Prostate gland (tissue), 2 donors: ENCODE measurements around the gene NEDD9. TPM values are rescaled to one million over a fixed set of nuclear protein-coding genes. Genes with fewer than 3 reads are reported as not detected.

Experiments used
- DNase-seq: peaks from one replicate; pipeline ENCODE4 v3.0.0-alpha.2; 2019; ENCODE audit warnings: low spot score
- H3K27ac ChIP-seq, 2 donors: fragments of 200-600 bp; sonication (generic); 2 replicates each; pipeline ENCODE4 v1.5.1; 2017 to 2019
- H3K27me3 ChIP-seq: fragments of 200-600 bp; sonication (generic); replicated peaks from 2 replicates; pipeline ENCODE4 v1.5.1; 2019; ENCODE audit not compliant: insufficient read depth
- H3K36me3 ChIP-seq, 2 donors: fragments of 200-600 bp; sonication (generic); 1 replicate in 1 of 2; 2 replicates in 1 of 2; pipeline versions ENCODE4 v1.5.1 to v1.8.1; 2017 to 2019
- H3K4me1 ChIP-seq: fragments of 200-600 bp; sonication (generic); replicated peaks from 2 replicates; pipeline ENCODE4 v1.5.1; 2019
- H3K4me3 ChIP-seq, 2 donors: fragments of 200-600 bp; sonication (generic); 2 replicates each; pipeline ENCODE4 v1.5.1; 2017 to 2019
- H3K9me3 ChIP-seq: fragments of 200-600 bp; sonication (generic); 2 replicates; pipeline ENCODE4 v1.5.1; 2017
- CTCF ChIP-seq, 4 experiments: fragments of 200-600 bp in 2 of 4; fragments of 450-650 bp in 2 of 4; sonication (generic) in 2 of 4; IDR thresholded peaks; 1 replicate in 3 of 4; 2 replicates in 1 of 4; pipeline ENCODE4 v1.5.1; 2016 to 2019; ENCODE audit warnings: antibody characterized with exemption in 4 of 4, mild to moderate bottlenecking in 2 of 4, moderate library complexity in 2 of 4
- POLR2A ChIP-seq: fragments of 450-650 bp; IDR thresholded peaks from one replicate; pipeline ENCODE4 v1.6.1; 2016; ENCODE audit warnings: antibody characterized with exemption, mild to moderate bottlenecking
- POLR2AphosphoS5 ChIP-seq: sonication (generic); formaldehyde crosslinking; IDR thresholded peaks from one replicate; pipeline ENCODE4 v1.6.1; 2017; ENCODE audit warnings: antibody characterized with exemption
- WGBS: methylation state at CpG from one replicate; pipeline ENCODE4 v1.1.5; 2018; 5-methylcytosine and 5-hydroxymethylcytosine counted together
- intact Hi-C: fragments of 100-400 bp; cut with DNase I; formaldehyde crosslinking; loops from one replicate; pipeline ENCODE4 v1.14.2; 2022
- total RNA-seq, 2 donors: library from RNA; depleted of rRNA; stranded (reverse); fragments of >200 nt; gene quantifications; one replicate each; pipeline ENCODE4 v1.1.0, GENCODE V29; 2016

Gene NEDD9
- total RNA-seq, 2 donors from 2014 or later, result 51.1 to 72.1 TPM

- H3K4me1 ChIP-seq, result no peaks in the 10 kb centered on the region
- no peaks in the 10 kb centered on the region for H3K27me3 ChIP-seq
- intact Hi-C loops, result no loop called here
- TF ChIP-seq POLR2A (no peak), POLR2AphosphoS5 (no peak), CTCF (IDR thresholded peaks at IDR 0.05) (no peak)
- no peaks in the 10 kb centered on the region for H3K9me3 ChIP-seq
- peaks cover 5 to 24% of the 10 kb centered on the region in 2 donors for H3K36me3 ChIP-seq
- H3K4me3 ChIP-seq, result no peak overlapping the region
- no peak for DNase-seq
- no peak overlapping the region for H3K27ac ChIP-seq
- 71% methylated on average over 12 of the region's 12 CpGs for WGBS
These were observed 37.9 kb downstream of the NEDD9 start for GRCh38 chr6:11194356-11195218.

- no peak for DNase-seq
- intact Hi-C loops, result no loop called here
- H3K4me3 ChIP-seq, result no peak overlapping the region
- no peak for TF ChIP-seq POLR2A
- TF ChIP-seq CTCF (IDR thresholded peaks at IDR 0.05), result no peak
- TF ChIP-seq POLR2AphosphoS5, result no peak
- H3K9me3 ChIP-seq, result no peaks in the 10 kb centered on the region
- no peaks in the 10 kb centered on the region for H3K27me3 ChIP-seq
- WGBS, result 87% methylated on average over 6 of the region's 6 CpGs
- H3K4me1 ChIP-seq, result no peaks in the 10 kb centered on the region
- H3K36me3 ChIP-seq, result peaks cover 5 to 24% of the 10 kb centered on the region in 2 donors
- H3K27ac ChIP-seq, result no peak overlapping the region
These were observed 39.0 kb downstream of the NEDD9 start for GRCh38 chr6:11193434-11193833.

- Histone ChIP-seq H3K4me1 (peaks cover 6% of the 10 kb centered on the region), H3K36me3 (peaks cover 5 to 24% of the 10 kb centered on the region in 2 donors), H3K4me3 (no peak overlapping the region), H3K27ac (no peak overlapping the region), H3K27me3 (no peaks in the 10 kb centered on the region), H3K9me3 (no peaks in the 10 kb centered on the region)
- WGBS, result 68% methylated on average over 5 of the region's 5 CpGs
- intact Hi-C loops, result no loop called here
- TF ChIP-seq POLR2AphosphoS5 (no peak), CTCF (IDR thresholded peaks at IDR 0.05) (no peak), POLR2A (no peak)
- no peak for DNase-seq
These were observed 40.3 kb downstream of the NEDD9 start for GRCh38 chr6:11192167-11192566.

GRCh38 chr6:11190625-11191245 is 41.7 kb downstream of the NEDD9 start:
- no peaks in the 10 kb centered on the region for H3K27me3 ChIP-seq
- no peak overlapping the region for H3K27ac ChIP-seq
- TF ChIP-seq CTCF (IDR thresholded peaks at IDR 0.05), result no peak
- TF ChIP-seq POLR2AphosphoS5, result no peak
- no peak for TF ChIP-seq POLR2A
- H3K36me3 ChIP-seq, result peaks cover 5 to 24% of the 10 kb centered on the region in 2 donors
- 87% methylated on average over 20 of the region's 20 CpGs for WGBS
- H3K4me3 ChIP-seq, result no peak overlapping the region
- no peaks in the 10 kb centered on the region for H3K9me3 ChIP-seq
- intact Hi-C loops, result no loop called here
- no peak for DNase-seq
- H3K4me1 ChIP-seq, result peaks cover 6% of the 10 kb centered on the region
